SH-SY5Y (cell line): Measurements from ENCODE around the gene RIIAD1.

Experiments
- GATA2 ChIP-seq: IDR thresholded peaks from 2 replicates; pipeline ENCODE4 v1.6.1; 2011; ENCODE audit warnings: mild to moderate bottlenecking, low read depth, low read length
- GATA3 ChIP-seq: IDR thresholded peaks from 2 replicates; pipeline ENCODE4 v1.6.1; 2011; ENCODE audit warnings: low read depth, mild to moderate bottlenecking, low read length, moderate library complexity

GRCh38 chr1:151705753-151706463, 15.4 kb upstream of the RIIAD1 start:
- TF ChIP-seq GATA2 (no peak), GATA3 (no peak)
